Chondrocyte (in vitro differentiated cells): ENCODE results near the gene TOE1. TPM values are rescaled to one million over a fixed set of nuclear protein-coding genes. Genes with fewer than 3 reads are reported as not detected.
"Not testable (repeated sequence)": the region's sequence is repeated elsewhere in the genome, so short reads cannot be mapped to it uniquely, and the experiment has no call there.

ENCODE experiments used
- DNase-seq: peaks from one replicate; pipeline ENCODE4 v3.0.0; 2021; ENCODE audit warnings: mixed read lengths, low spot score
- H3K27ac Mint-ChIP-seq: one replicate; pipeline ENCODE4 v1.8.0; 2021; ENCODE audit warnings: mild to moderate bottlenecking, moderate library complexity, mixed read lengths; ENCODE audit not compliant: unreplicated experiment
- H3K27me3 Mint-ChIP-seq: 2 replicates; pipeline ENCODE4 v1.8.0; 2021; ENCODE audit warnings: low read depth, mixed read lengths
- H3K36me3 Mint-ChIP-seq: 2 replicates; pipeline ENCODE4 v1.8.0; 2021; ENCODE audit warnings: low read depth, mixed read lengths
- H3K4me1 Mint-ChIP-seq: 2 replicates; pipeline ENCODE4 v1.8.0; 2021; ENCODE audit warnings: low read depth, mild to moderate bottlenecking, mixed read lengths
- H3K4me3 Mint-ChIP-seq: one replicate; pipeline ENCODE4 v1.8.0; 2021; ENCODE audit warnings: mild to moderate bottlenecking, moderate library complexity, mixed read lengths; ENCODE audit not compliant: unreplicated experiment
- H3K9me3 Mint-ChIP-seq: 2 replicates; pipeline ENCODE4 v1.8.0; 2021; ENCODE audit warnings: low read depth, mixed read lengths
- CTCF ChIP-seq: fragments of 200-600 bp; sonication (generic); IDR thresholded peaks from 2 replicates; pipeline ENCODE4 v1.5.0; 2021; ENCODE audit warnings: antibody characterized with exemption, mild to moderate bottlenecking, moderate library complexity
- total RNA-seq: library from RNA; stranded (reverse); gene quantifications from 3 replicates; pipeline ENCODE4 v1.2.1, GENCODE V29; 2021

The TOE1 gene
- total RNA-seq, 1 donor from 2014 or later: 5.2 TPM

DNA sequence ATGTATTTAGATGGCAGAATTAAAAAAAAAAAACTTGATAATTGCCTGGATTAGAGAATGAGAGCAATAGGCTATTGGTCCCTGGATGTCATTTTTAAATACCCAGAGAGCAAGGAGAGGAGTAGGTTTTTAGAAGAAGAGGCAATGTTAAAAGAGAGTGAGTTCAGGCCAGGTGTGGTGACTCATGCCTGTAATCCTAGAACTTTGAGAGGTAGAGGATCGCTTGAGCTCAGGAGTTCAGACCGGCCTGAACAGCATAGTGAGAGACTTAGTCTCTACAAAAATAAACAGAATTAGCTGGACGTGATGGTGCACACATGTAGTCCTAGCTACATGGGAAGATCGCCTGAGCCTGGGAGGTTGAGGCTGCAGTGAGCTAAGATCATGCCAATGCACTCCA lies 16.2 kb downstream of the TOE1 start:
- H3K4me1 Mint-ChIP-seq: peaks cover 6% of the 10 kb centered on the region
- no peaks in the 10 kb centered on the region for H3K27me3 Mint-ChIP-seq
- H3K36me3 Mint-ChIP-seq: no peaks in the 10 kb centered on the region
- DNase-seq: no peak
- H3K4me3 Mint-ChIP-seq: no peak overlapping the region
- TF ChIP-seq CTCF: no peak
- no peaks in the 10 kb centered on the region for H3K9me3 Mint-ChIP-seq
- no peak overlapping the region for H3K27ac Mint-ChIP-seq

GRCh38 chr1:45359882-45360513 lies 20.0 kb downstream of the TOE1 start:
- no peak for DNase-seq
- H3K4me1 Mint-ChIP-seq: peaks cover 6% of the 10 kb centered on the region
- H3K36me3 Mint-ChIP-seq: no peaks in the 10 kb centered on the region
- H3K9me3 Mint-ChIP-seq: no peaks in the 10 kb centered on the region
- H3K27me3 Mint-ChIP-seq: no peaks in the 10 kb centered on the region
- H3K4me3 Mint-ChIP-seq: no peak overlapping the region
- H3K27ac Mint-ChIP-seq: no peak overlapping the region
- TF ChIP-seq CTCF: peak; percentile 93

DNA sequence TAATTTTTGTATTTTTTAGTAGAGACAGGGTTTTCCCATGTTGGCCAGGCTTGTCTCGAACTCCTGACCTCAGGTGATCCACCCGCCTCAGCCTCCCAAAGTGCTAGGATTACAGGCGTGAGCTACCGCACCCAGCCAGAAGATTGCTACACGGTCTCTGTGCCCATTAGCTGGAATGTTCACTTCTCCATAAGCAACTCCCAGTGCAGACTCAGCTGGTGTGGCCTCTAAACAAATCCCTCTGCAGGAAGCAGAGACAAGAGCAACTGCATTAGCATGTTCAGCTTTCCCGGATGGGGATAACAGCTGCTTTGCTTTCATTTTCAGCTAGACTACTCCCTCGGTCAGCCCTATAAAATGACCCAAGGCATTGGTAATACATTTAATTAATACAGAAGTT lies 21.0 kb downstream of the TOE1 start:
- not testable (repeated sequence) for H3K4me1 Mint-ChIP-seq, H3K4me3 Mint-ChIP-seq, H3K27me3 Mint-ChIP-seq, H3K36me3 Mint-ChIP-seq, DNase-seq, H3K27ac Mint-ChIP-seq, H3K9me3 Mint-ChIP-seq

GRCh38 chr1:45364294-45364693 lies 24.3 kb downstream of the TOE1 start:
- no peaks in the 10 kb centered on the region for H3K27me3 Mint-ChIP-seq
- no peaks in the 10 kb centered on the region for H3K9me3 Mint-ChIP-seq
- no peak overlapping the region for H3K27ac Mint-ChIP-seq
- no peak for DNase-seq
- no peak for TF ChIP-seq CTCF
- H3K4me3 Mint-ChIP-seq: no peak overlapping the region
- H3K4me1 Mint-ChIP-seq: peaks cover 6% of the 10 kb centered on the region
- H3K36me3 Mint-ChIP-seq: no peaks in the 10 kb centered on the region

DNA sequence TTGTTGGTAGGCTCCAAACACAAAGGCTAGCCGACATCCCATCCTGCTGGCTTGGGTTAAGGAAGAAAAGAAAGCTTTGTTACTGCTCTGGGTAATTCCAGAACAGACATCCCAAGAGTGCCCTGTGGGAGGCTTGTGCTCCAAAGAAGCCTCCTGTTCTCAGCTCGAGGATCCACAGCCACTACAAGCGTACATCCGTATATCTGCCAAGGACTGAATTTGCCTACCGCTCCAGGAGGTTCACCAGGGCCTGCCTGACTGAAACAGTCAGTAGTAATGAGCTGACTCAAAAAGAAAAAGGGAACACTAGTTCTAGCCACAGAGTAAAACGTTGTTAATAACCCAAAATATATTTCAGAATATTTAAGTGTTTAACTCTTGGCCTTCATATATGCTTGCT lies 25.1 kb downstream of the TOE1 start:
- TF ChIP-seq CTCF: no peak
- Mint-ChIP-seq H3K27ac (no peak overlapping the region), H3K9me3 (no peaks in the 10 kb centered on the region), H3K4me3 (no peak overlapping the region), H3K36me3 (no peaks in the 10 kb centered on the region), H3K4me1 (peaks cover 3% of the 10 kb centered on the region), H3K27me3 (no peaks in the 10 kb centered on the region)
- no peak for DNase-seq

DNA sequence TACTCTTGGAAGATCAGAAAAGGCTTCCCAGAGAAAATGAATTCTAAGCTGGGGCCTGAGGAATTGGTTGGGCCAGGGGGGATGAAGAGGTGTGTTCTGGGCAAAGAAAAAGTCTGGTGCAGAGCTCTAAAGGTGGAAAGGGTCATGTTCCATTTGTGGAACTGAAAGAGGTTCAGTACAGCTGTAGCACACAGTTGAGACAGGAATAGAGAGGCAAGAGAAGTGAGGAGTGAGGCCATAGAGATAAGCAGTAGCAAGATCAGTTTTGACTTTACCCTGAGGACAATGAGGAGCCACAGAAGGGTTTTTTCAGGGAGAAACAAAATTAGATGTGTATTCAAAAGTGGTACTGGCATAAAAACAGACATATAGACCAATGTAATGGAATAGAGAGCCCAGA lies 30.6 kb downstream of the TOE1 start:
- DNase-seq: no peak
- Mint-ChIP-seq H3K9me3 (no peaks in the 10 kb centered on the region), H3K36me3 (no peaks in the 10 kb centered on the region), H3K27me3 (peaks cover 2% of the 10 kb centered on the region), H3K4me1 (peaks cover 8% of the 10 kb centered on the region), H3K27ac (no peak overlapping the region), H3K4me3 (no peak overlapping the region)
- no peak for TF ChIP-seq CTCF
